WI38 (cell line): ENCODE measurements around the gene DCUN1D3.
A peak's percentile ranks its signal among the peaks of the same experiment; 100 is the strongest.

Experiments
- H3K4me3 ChIP-seq: 2 replicates; pipeline ENCODE4 v1.5.1; 2011; ENCODE audit warnings: low read depth, mild to moderate bottlenecking, control low read depth, low read length
- CTCF ChIP-seq: IDR thresholded peaks from 2 replicates; pipeline ENCODE4 v1.5.1; 2012; ENCODE audit warnings: low read depth, mild to moderate bottlenecking, control low read depth, low read length

DCUN1D3 gene

GRCh38 chr16:20905576-20905975, 5.4 kb upstream of the DCUN1D3 start:
- no peak overlapping the region; the same call in 1 of the 2 replicates for H3K4me3 ChIP-seq
- TF ChIP-seq CTCF, result no peak

- no peak overlapping the region for H3K4me3 ChIP-seq
- TF ChIP-seq CTCF, result no peak
These were observed 4.4 kb upstream of the DCUN1D3 start for GRCh38 chr16:20904507-20905081.

- H3K4me3 ChIP-seq, result no peak overlapping the region
- TF ChIP-seq CTCF, result no peak
These were observed 3.8 kb upstream of the DCUN1D3 start for GRCh38 chr16:20903899-20904506.

- TF ChIP-seq CTCF, result no peak
- no peak overlapping the region for H3K4me3 ChIP-seq
These were observed 3.1 kb upstream of the DCUN1D3 start for GRCh38 chr16:20903116-20903898.

- no peak overlapping the region for H3K4me3 ChIP-seq
- TF ChIP-seq CTCF, result no peak
These were observed 2.3 kb upstream of the DCUN1D3 start for GRCh38 chr16:20902426-20902825.

- TF ChIP-seq CTCF, result no peak
These were observed 1.4 kb upstream of the DCUN1D3 start for GRCh38 chr16:20901436-20902112.

GRCh38 chr16:20901068-20901435, 894 bp upstream of the DCUN1D3 start:
- no peak for TF ChIP-seq CTCF
- H3K4me3 ChIP-seq, result peak overlapping the region; percentile 97

More at GRCh38 chr16:20901436-20902112, 1.4 kb upstream of the DCUN1D3 start:
- peak overlapping the region; percentile 97 for H3K4me3 ChIP-seq
